Measurements from ENCODE around the gene ABCC10. TPM values are rescaled to one million over a fixed set of nuclear protein-coding genes. Genes with fewer than 3 reads are reported as not detected.
A peak's percentile ranks its signal among the peaks of the same experiment; 100 is the strongest.

The ABCC10 gene
- total RNA-seq, 4 donors from 2014 or later = 16.1 to 39.1 (median 27.4) TPM

DNA sequence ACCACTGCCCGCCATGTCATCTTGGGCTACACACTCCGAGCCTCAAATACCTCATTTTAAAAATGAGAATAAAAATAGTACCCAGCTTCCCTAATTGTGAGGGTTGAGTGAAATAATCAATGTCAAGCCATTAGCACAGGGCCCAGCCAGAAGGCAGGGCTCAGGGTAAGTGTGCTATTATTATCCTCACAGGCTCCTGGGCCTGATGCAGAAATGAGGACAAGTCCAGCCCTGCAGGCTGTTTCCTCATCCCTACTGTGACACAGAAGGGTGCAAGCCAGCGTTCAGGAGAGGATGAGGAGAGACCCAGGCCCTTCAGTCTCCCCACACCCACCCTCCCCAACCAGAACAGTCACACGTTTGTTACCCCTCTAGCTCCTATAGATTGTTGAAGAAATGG, 24.0 kb downstream of the ABCC10 start:
- Histone ChIP-seq H3K4me1 (peaks cover 21% of the 10 kb centered on the region), H3K9me3 (no peaks in the 10 kb centered on the region), H3K4me3 (no peak overlapping the region), H3K27ac (no peak overlapping the region), H3K36me3 (peaks cover 64% of the 10 kb centered on the region), H3K27me3 (peaks cover 18% of the 10 kb centered on the region)
- 74% methylated on average over 4 of the region's 4 CpGs for WGBS
- no peak for DNase-seq (ENCODE audit: low spot score in 2 of 2)
- TF ChIP-seq POLR2A (IDR thresholded peaks at IDR 0.05) (no peak), POLR2AphosphoS5 (IDR thresholded peaks at IDR 0.05) (no peak), EP300 (IDR thresholded peaks at IDR 0.05) (no peak)
- TF ChIP-seq, protein P1, sequence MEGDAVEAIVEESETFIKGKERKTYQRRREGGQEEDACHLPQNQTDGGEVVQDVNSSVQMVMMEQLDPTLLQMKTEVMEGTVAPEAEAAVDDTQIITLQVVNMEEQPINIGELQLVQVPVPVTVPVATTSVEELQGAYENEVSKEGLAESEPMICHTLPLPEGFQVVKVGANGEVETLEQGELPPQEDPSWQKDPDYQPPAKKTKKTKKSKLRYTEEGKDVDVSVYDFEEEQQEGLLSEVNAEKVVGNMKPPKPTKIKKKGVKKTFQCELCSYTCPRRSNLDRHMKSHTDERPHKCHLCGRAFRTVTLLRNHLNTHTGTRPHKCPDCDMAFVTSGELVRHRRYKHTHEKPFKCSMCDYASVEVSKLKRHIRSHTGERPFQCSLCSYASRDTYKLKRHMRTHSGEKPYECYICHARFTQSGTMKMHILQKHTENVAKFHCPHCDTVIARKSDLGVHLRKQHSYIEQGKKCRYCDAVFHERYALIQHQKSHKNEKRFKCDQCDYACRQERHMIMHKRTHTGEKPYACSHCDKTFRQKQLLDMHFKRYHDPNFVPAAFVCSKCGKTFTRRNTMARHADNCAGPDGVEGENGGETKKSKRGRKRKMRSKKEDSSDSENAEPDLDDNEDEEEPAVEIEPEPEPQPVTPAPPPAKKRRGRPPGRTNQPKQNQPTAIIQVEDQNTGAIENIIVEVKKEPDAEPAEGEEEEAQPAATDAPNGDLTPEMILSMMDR (IDR thresholded peaks at IDR 0.05) = no peak

DNA sequence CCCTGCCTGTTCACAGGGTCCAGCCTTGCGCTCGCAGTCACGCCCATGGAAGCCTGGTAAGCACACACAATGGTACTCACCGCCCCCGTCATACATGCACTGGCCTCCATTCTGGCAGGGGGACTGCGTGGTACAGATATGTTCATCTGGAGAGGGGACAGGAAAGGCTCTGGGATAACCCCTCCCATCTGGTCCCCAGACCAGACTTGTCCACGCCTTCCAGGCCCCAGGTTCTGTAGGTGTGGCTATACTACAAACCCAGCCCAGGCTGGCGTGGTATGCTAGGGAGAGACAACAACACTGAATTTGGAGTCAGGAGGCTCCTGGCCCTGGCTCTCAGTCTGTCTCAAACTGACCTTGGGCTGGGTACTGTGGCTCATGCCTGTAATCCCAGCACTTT, 24.6 kb downstream of the ABCC10 start:
- H3K9me3 ChIP-seq = no peaks in the 10 kb centered on the region
- DNase-seq (ENCODE audit: low spot score in 2 of 2) = no peak
- peaks cover 21% of the 10 kb centered on the region for H3K4me1 ChIP-seq
- peaks cover 59% of the 10 kb centered on the region for H3K36me3 ChIP-seq
- H3K4me3 ChIP-seq = no peak overlapping the region
- WGBS = 72% methylated on average over 8 of the region's 8 CpGs
- TF ChIP-seq POLR2A (IDR thresholded peaks at IDR 0.05) (no peak), POLR2AphosphoS5 (IDR thresholded peaks at IDR 0.05) (no peak), EP300 (IDR thresholded peaks at IDR 0.05) (no peak)
- TF ChIP-seq, protein P1 (IDR thresholded peaks at IDR 0.05) = no peak
- peaks cover 23% of the 10 kb centered on the region for H3K27me3 ChIP-seq
- H3K27ac ChIP-seq = no peak overlapping the region

DNA sequence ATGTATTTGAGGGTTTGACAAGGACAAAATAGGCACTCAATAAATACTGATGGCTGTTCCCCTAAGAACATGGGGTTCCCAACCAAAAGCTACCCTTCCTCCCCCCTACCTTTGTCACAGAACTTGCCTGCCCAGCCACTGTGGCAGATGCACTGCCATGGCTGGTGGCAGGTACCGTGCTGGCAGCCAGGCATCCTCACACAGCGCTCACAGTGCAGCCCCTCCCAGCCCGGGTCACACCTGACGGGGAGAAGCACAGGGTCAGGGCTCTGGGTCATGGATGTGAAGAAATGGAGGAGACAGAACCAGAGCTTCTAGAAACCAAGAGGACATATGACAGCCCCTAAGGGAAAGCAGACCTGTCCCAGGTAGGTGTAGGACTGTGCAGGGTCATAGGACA, 25.6 kb downstream of the ABCC10 start:
- Histone ChIP-seq H3K27me3 (peaks cover 28% of the 10 kb centered on the region), H3K4me3 (no peak overlapping the region), H3K9me3 (no peaks in the 10 kb centered on the region), H3K4me1 (peaks cover 21% of the 10 kb centered on the region), H3K36me3 (peaks cover 49% of the 10 kb centered on the region), H3K27ac (no peak overlapping the region)
- TF ChIP-seq POLR2A (IDR thresholded peaks at IDR 0.05) (no peak), EP300 (IDR thresholded peaks at IDR 0.05) (no peak), POLR2AphosphoS5 (IDR thresholded peaks at IDR 0.05) (no peak)
- TF ChIP-seq, protein P1 (IDR thresholded peaks at IDR 0.05) = no peak
- DNase-seq (ENCODE audit: low spot score in 2 of 2) = no peak
- WGBS = 73% methylated on average over 4 of the region's 4 CpGs

DNA sequence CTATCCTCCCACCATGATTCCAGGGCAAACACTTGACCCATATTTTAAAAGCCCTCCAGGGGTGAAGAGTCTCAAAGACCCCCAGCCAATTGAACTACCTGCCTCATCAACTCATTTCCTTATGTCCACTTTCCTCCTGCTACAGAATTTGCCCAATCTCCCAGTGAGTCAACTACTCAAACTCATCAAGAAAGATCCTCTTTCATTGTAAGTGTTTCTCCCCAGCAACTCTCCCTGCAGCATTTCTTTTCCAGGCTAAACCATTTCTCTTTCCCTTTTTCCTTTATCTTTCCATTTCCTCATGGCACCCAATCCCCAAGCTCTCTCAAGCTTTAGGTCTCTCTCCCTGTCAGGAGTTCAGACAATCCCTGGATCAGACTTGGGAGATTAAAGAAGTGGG, 26.5 kb downstream of the ABCC10 start:
- Histone ChIP-seq H3K27ac (no peak overlapping the region), H3K9me3 (no peaks in the 10 kb centered on the region), H3K36me3 (peaks cover 41% of the 10 kb centered on the region), H3K27me3 (peaks cover 33% of the 10 kb centered on the region), H3K4me3 (no peak overlapping the region), H3K4me1 (peaks cover 21% of the 10 kb centered on the region)
- no peak for TF ChIP-seq POLR2AphosphoS5 (IDR thresholded peaks at IDR 0.05)
- TF ChIP-seq, protein P1 (IDR thresholded peaks at IDR 0.05) = no peak
- TF ChIP-seq EP300 (IDR thresholded peaks at IDR 0.05) = no peak
- TF ChIP-seq POLR2A (IDR thresholded peaks at IDR 0.05) = no peak
- DNase-seq (ENCODE audit: low spot score in 2 of 2) = no peak

DNA sequence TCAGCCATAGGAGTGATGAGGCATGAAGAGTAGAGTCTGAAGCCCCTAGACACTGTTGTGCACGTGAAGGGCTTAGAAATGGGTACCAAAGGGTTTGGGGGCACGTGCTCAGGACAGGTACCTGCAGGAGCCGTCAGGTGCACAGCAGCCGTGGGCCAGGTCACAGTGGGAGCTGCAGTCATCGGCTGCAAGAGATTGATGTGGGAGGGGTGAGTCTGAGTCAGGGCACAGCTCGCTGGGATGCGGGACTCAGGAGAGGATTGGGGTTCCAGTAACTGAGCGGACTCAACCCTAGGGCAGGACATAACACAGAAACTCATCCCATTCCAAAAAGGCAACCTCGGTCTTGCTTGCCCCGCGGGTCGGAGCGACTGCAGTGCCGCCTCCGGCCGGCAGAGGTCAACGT, 27.0 kb downstream of the ABCC10 start:
- TF ChIP-seq POLR2AphosphoS5 (IDR thresholded peaks at IDR 0.05) (no peak), POLR2A (IDR thresholded peaks at IDR 0.05) (no peak), EP300 (IDR thresholded peaks at IDR 0.05) (no peak)
- TF ChIP-seq, protein P1 (IDR thresholded peaks at IDR 0.05) = peak; percentile 71 to 94
- Histone ChIP-seq H3K27ac (no peak overlapping the region), H3K27me3 (peaks cover 36% of the 10 kb centered on the region), H3K4me1 (peaks cover 21% of the 10 kb centered on the region), H3K36me3 (peaks cover 36% of the 10 kb centered on the region), H3K4me3 (peak overlapping the region; percentile 66), H3K9me3 (no peaks in the 10 kb centered on the region)
- peak in 1 of 2 donors; percentile 85 for DNase-seq (ENCODE audit: low spot score in 2 of 2)
- WGBS = 22% methylated on average over 6 of the region's 17 CpGs

Data from suprapubic skin (tissue), 4 donors.